Prostate gland (tissue), 2 donors: ENCODE results near the gene MLF1. TPM values are rescaled to one million over a fixed set of nuclear protein-coding genes. Genes with fewer than 3 reads are reported as not detected.

Source experiments
- DNase-seq: peaks from one replicate; pipeline ENCODE4 v3.0.0-alpha.2; 2019; ENCODE audit warnings: low spot score
- H3K27ac ChIP-seq, 2 donors: fragments of 200-600 bp; sonication (generic); 2 replicates each; pipeline ENCODE4 v1.5.1; 2017 to 2019
- H3K27me3 ChIP-seq: fragments of 200-600 bp; sonication (generic); replicated peaks from 2 replicates; pipeline ENCODE4 v1.5.1; 2019; ENCODE audit not compliant: insufficient read depth
- H3K36me3 ChIP-seq, 2 donors: fragments of 200-600 bp; sonication (generic); 1 replicate in 1 of 2; 2 replicates in 1 of 2; pipeline versions ENCODE4 v1.5.1 to v1.8.1; 2017 to 2019
- H3K4me1 ChIP-seq: fragments of 200-600 bp; sonication (generic); replicated peaks from 2 replicates; pipeline ENCODE4 v1.5.1; 2019
- H3K4me3 ChIP-seq, 2 donors: fragments of 200-600 bp; sonication (generic); 2 replicates each; pipeline ENCODE4 v1.5.1; 2017 to 2019
- H3K9me3 ChIP-seq: fragments of 200-600 bp; sonication (generic); 2 replicates; pipeline ENCODE4 v1.5.1; 2017
- POLR2A ChIP-seq: fragments of 450-650 bp; IDR thresholded peaks from one replicate; pipeline ENCODE4 v1.6.1; 2016; ENCODE audit warnings: antibody characterized with exemption, mild to moderate bottlenecking
- POLR2AphosphoS5 ChIP-seq: sonication (generic); formaldehyde crosslinking; IDR thresholded peaks from one replicate; pipeline ENCODE4 v1.6.1; 2017; ENCODE audit warnings: antibody characterized with exemption
- WGBS: methylation state at CpG from one replicate; pipeline ENCODE4 v1.1.5; 2018; 5-methylcytosine and 5-hydroxymethylcytosine counted together
- intact Hi-C: fragments of 100-400 bp; cut with DNase I; formaldehyde crosslinking; loops from one replicate; pipeline ENCODE4 v1.14.2; 2022
- total RNA-seq, 2 donors: library from RNA; depleted of rRNA; stranded (reverse); fragments of >200 nt; gene quantifications; one replicate each; pipeline ENCODE4 v1.1.0, GENCODE V29; 2016
- TF ChIP-seq, protein P1 (sequence below), 4 experiments: fragments of 200-600 bp in 2 of 4; fragments of 450-650 bp in 2 of 4; sonication (generic) in 2 of 4; IDR thresholded peaks; 1 replicate in 3 of 4; 2 replicates in 1 of 4; pipeline ENCODE4 v1.5.1; 2016 to 2019; ENCODE audit warnings: antibody characterized with exemption in 4 of 4, mild to moderate bottlenecking in 2 of 4, moderate library complexity in 2 of 4

The MLF1 gene, protein sequence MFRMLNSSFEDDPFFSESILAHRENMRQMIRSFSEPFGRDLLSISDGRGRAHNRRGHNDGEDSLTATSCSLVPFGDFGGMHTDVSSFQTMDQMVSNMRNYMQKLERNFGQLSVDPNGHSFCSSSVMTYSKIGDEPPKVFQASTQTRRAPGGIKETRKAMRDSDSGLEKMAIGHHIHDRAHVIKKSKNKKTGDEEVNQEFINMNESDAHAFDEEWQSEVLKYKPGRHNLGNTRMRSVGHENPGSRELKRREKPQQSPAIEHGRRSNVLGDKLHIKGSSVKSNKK
- 10 to 100 TPM in 1 of 2 donors, 1 to 10 TPM in 1; 7.1 to 65.0 TPM for total RNA-seq

DNA sequence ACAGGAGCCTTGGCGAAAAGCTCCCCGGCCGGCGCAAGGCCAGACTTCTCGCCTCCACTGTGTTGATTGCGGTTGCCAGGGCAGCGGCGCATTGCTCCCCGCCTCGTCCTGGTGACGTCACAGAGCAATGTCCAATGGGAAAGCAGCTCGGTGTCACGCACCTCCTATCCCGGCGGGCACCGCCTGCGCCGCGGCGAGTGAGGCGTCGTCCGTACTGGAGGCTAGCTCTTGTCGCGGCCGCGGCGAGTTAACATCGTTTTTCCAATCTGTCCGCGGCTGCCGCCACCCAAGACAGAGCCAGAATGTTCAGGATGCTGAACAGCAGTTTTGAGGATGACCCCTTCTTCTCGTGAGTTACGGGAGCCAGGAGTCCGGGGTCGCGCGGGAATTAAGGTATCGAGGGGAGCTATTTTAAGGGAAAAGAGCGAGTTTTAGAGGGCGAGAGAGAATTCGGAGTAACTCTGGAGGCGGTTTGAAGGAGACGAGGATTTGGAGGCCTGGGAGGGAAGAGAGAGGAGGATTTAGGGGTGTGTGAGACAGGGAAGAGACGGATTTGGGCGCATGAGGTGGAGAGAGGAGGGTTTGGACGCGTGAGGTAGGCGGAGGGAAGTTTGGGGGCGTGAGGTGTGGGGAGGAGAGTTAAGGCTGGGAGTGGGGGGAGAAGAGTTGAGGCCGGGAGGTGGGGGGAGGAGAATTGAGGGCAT is at the start of gene MLF1:
TSS of gene MLF1 (plus strand) at position 196 of the 704 bp plus-strand sequence. CDS start at position 303, 107 bp downstream.
- Histone ChIP-seq H3K27me3 (no peaks in the 10 kb centered on the region), H3K9me3 (no peaks in the 10 kb centered on the region), H3K4me3 (peak within 1 kb of the TSS; percentile 43 to 46), H3K36me3 (no peaks in the 10 kb centered on the region), H3K27ac (peak within 1 kb of the TSS in 1 of 2 donors; percentile 62), H3K4me1 (no peaks in the 10 kb centered on the region)
- under 1% methylated on average over 41 of the region's 51 CpGs for WGBS
- intact Hi-C loops = loop anchor here (5.0 kb wide), 1 partner anchor 71 kb away; the partner anchor contains the start of gene GFM1
- TF ChIP-seq POLR2AphosphoS5 = peak; percentile 92
- peak; percentile 78 for TF ChIP-seq POLR2A
- TF ChIP-seq, protein P1, sequence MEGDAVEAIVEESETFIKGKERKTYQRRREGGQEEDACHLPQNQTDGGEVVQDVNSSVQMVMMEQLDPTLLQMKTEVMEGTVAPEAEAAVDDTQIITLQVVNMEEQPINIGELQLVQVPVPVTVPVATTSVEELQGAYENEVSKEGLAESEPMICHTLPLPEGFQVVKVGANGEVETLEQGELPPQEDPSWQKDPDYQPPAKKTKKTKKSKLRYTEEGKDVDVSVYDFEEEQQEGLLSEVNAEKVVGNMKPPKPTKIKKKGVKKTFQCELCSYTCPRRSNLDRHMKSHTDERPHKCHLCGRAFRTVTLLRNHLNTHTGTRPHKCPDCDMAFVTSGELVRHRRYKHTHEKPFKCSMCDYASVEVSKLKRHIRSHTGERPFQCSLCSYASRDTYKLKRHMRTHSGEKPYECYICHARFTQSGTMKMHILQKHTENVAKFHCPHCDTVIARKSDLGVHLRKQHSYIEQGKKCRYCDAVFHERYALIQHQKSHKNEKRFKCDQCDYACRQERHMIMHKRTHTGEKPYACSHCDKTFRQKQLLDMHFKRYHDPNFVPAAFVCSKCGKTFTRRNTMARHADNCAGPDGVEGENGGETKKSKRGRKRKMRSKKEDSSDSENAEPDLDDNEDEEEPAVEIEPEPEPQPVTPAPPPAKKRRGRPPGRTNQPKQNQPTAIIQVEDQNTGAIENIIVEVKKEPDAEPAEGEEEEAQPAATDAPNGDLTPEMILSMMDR (IDR thresholded peaks at IDR 0.05) = peak in 2 of 4 experiments; percentile 19 to 27
- DNase-seq = peak; percentile 92

DNA sequence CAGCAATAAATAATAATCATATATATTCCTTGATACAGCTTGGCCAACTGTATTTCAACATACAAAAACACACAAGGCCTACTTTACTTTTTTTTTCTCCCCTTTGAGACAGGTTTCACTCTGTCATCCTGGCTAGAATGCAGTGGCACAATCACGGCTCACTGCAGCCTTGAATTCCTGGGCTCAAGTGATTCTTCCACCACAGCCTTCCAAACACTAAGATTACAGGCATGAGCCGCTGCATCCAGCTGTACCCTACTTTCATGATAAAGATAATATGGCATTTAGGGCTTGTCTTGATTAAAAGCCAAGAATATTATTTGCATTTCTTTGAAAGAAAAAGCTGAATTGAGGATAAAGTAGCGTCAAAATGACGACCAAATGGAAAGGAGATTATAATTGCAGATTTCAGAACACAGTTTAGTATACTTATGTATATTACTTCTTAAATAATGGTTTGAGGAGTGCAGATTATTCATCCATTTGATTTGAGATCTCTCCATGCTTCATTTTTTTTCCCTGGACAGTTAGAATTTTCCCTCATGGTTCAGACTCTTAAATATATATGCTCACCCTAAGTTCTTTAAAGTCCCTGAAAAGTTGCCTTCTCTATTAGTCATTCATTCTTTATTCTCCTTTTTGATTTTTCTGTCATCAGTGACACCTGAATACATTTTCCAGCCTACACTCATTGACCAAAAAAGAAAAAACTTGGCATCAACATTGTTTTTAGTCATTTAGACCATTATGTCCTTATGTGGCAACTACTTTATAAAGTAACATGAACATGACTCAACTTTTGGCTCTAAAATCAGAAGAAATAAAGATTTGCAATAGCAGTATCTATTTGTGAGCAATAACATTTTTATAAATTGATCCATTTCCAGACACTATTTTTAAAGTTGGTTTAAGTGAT is 48.5 kb upstream of the MLF1 start:
- no peak for DNase-seq
- WGBS = 79% methylated on average over 4 of the region's 4 CpGs
- Histone ChIP-seq H3K9me3 (no peaks in the 10 kb centered on the region), H3K4me1 (no peaks in the 10 kb centered on the region), H3K4me3 (no peak overlapping the region), H3K27me3 (no peaks in the 10 kb centered on the region), H3K27ac (no peak overlapping the region), H3K36me3 (no peaks in the 10 kb centered on the region)
- intact Hi-C loops = no loop called here
- TF ChIP-seq POLR2AphosphoS5 = no peak
- no peak for TF ChIP-seq POLR2A
- TF ChIP-seq, protein P1 (IDR thresholded peaks at IDR 0.05) = no peak

DNA sequence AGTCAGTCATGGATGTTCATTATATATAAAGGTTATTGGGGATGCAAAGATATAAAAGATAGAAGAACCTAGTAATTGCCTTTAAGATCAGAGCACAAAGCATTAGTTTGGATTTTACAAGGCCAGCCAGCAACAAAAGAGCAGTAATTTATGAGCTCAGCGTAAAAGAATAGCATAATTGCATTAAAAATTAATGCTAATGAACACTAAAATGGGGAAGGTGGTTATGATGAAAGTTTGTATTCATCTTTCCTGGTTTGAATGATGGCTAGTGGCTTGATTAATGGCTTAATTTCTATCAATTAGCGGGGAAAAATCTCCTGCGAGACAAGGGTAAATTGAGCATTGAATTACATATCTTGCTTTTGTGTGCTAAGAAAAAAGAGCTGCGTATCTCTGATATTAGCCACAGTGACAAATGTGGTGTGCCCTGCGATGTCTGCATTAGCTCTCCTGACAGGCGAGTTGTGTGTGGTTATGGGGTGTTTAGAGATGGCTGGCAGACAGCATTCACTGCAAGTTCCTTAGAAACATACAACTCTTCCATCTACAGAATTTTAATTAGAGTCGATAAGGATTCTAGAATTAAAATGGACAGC is 42.8 kb upstream of the MLF1 start:
- WGBS = 76% methylated on average over 7 of the region's 7 CpGs
- no peaks in the 10 kb centered on the region for H3K9me3 ChIP-seq
- H3K27ac ChIP-seq = no peak overlapping the region
- H3K4me3 ChIP-seq = no peak overlapping the region
- TF ChIP-seq POLR2A = no peak
- TF ChIP-seq POLR2AphosphoS5 = no peak
- TF ChIP-seq, protein P1 (IDR thresholded peaks at IDR 0.05) = no peak
- intact Hi-C loops = no loop called here
- no peaks in the 10 kb centered on the region for H3K27me3 ChIP-seq
- no peak for DNase-seq
- no peaks in the 10 kb centered on the region for H3K36me3 ChIP-seq
- no peaks in the 10 kb centered on the region for H3K4me1 ChIP-seq

DNA sequence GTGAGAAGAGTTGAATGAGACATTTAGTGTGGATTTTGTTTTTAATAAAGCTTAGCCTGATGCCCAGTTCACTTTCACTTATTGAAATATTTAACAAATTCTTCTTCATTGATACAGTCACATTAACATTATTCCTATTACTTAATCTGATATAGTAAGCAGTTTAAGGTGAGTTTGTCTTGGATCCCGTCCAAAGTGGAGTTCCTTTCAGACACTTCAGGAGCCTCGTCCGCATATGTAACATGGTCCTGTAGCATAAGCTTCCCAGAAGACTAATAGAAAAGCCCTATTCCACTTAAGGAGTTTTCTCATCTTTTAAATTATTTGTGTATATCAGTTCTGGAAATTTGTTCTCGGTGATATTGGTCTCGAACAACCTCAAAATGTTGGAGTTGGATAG is 39.7 kb upstream of the MLF1 start:
- Histone ChIP-seq H3K4me1 (no peaks in the 10 kb centered on the region), H3K36me3 (no peaks in the 10 kb centered on the region), H3K27me3 (no peaks in the 10 kb centered on the region), H3K27ac (no peak overlapping the region), H3K9me3 (no peaks in the 10 kb centered on the region), H3K4me3 (no peak overlapping the region)
- TF ChIP-seq POLR2AphosphoS5 = no peak
- no peak for TF ChIP-seq POLR2A
- TF ChIP-seq, protein P1 (IDR thresholded peaks at IDR 0.05) = no peak
- intact Hi-C loops = no loop called here
- peak; percentile 5 for DNase-seq
- WGBS = 49% methylated on average over 5 of the region's 5 CpGs
